Gastrocnemius medialis (tissue), 4 donors: ENCODE results near the gene KCNAB1. TPM values are rescaled to one million over a fixed set of nuclear protein-coding genes. Genes with fewer than 3 reads are reported as not detected.

ENCODE experiments used
- ATAC-seq, 2 donors: fragments of 150-250 bp; one replicate each; pipeline ENCODE4 v1.9.1; 2016
- DNase-seq, 2 donors: peaks; one replicate each; pipeline ENCODE4 v3.0.0-alpha.2; 2019
- H3K27ac ChIP-seq, 4 donors: fragments of 200-600 bp; sonication (generic); 1 replicate in 1 of 4; 2 replicates in 3 of 4; pipeline ENCODE4 v1.5.1; 2016 to 2018; ENCODE audit warnings: mild to moderate bottlenecking in 2 of 4, moderate library complexity in 1 of 4
- H3K27me3 ChIP-seq, 3 donors: fragments of 200-600 bp; sonication (generic) in 2 of 3; 1 replicate in 1 of 3; 2 replicates in 2 of 3; pipeline versions ENCODE4 v1.5.1 to v1.6.0; 2016 to 2019; ENCODE audit warnings: mild to moderate bottlenecking in 1 of 3, moderate library complexity in 1 of 3
- H3K36me3 ChIP-seq, 2 donors: fragments of 200-600 bp; sonication (generic) in 1 of 2; one replicate each; pipeline ENCODE4 v1.5.1; 2017 to 2018
- H3K4me1 ChIP-seq, 2 donors: fragments of 200-600 bp; sonication (generic) in 1 of 2; one replicate each; pipeline ENCODE4 v1.5.1; 2016 to 2017; ENCODE audit warnings: mild to moderate bottlenecking in 2 of 2
- H3K4me3 ChIP-seq, 4 donors: fragments of 200-600 bp; sonication (generic) in 3 of 4; 1 replicate in 1 of 4; 2 replicates in 3 of 4; pipeline ENCODE4 v1.5.1; 2016 to 2019; ENCODE audit warnings: mild to moderate bottlenecking in 2 of 4
- H3K9me3 ChIP-seq, 3 donors: fragments of 200-600 bp; sonication (generic) in 2 of 3; 1 replicate in 1 of 3; 2 replicates in 2 of 3; pipeline ENCODE4 v1.5.1; 2016 to 2019
- CTCF ChIP-seq, 5 experiments: fragments of 450-650 bp in 3 of 5; fragments of 200-600 bp in 2 of 5; sonication (generic) in 2 of 5; IDR thresholded peaks in 4 of 5; conservative IDR thresholded peaks in 1 of 5; 1 replicate in 4 of 5; 2 replicates in 1 of 5; pipeline ENCODE4 v1.5.1; 2016 to 2019; ENCODE audit warnings: antibody characterized with exemption in 5 of 5, mild to moderate bottlenecking in 3 of 5, moderate library complexity in 3 of 5
- POLR2A ChIP-seq, 2 donors: fragments of 450-650 bp; IDR thresholded peaks; one replicate each; pipeline ENCODE4 v1.6.1; 2017; ENCODE audit warnings: antibody characterized with exemption in 2 of 2, mild to moderate bottlenecking in 2 of 2, moderate library complexity in 2 of 2
- in situ Hi-C, 4 donors: fragments of 200-750 bp; cut with MboI; loops; one replicate each; pipeline versions ENCODE4 v1.15.0 to v1.8.0; 2017; ENCODE audit warnings: low sequenced_read_pairs in 4 of 4
- intact Hi-C: fragments of 100-400 bp; cut with DNase I; formaldehyde crosslinking; loops from one replicate; pipeline ENCODE4 v1.15.1; 2023; ENCODE audit warnings: low total_unique reads
- total RNA-seq, 4 donors: library from RNA; depleted of rRNA; stranded (reverse); fragments of >200 nt; gene quantifications; one replicate each; pipeline versions ENCODE4 v1.1.0 to v1.2.3, GENCODE V29; 2016

Gene KCNAB1
- total RNA-seq, 4 donors from 2014 or later: 0.46 to 3.6 (median 1.9) TPM

- no peak for DNase-seq
- no peak overlapping the region for H3K4me3 ChIP-seq
- no peaks in the 10 kb centered on the region for H3K36me3 ChIP-seq
- intact Hi-C loops (no loop called here), in situ Hi-C loops (loop anchor here in 1 of 4 donors (25.0 kb wide), 1 partner anchor 926 kb away; no protein-coding TSS in a partner anchor)
- H3K27ac ChIP-seq: no peak overlapping the region
- H3K9me3 ChIP-seq: no peaks in the 10 kb centered on the region
- TF ChIP-seq POLR2A (IDR thresholded peaks at IDR 0.05) (no peak), CTCF (IDR thresholded peaks at IDR 0.05 in 4 of 5, conservative IDR thresholded peaks at IDR 0.05 in 1 of 5) (no peak)
- H3K27me3 ChIP-seq: no peaks in the 10 kb centered on the region
- no peaks in the 10 kb centered on the region for H3K4me1 ChIP-seq
- ATAC-seq: no peak
Observed at GRCh38 chr3:156161172-156161571, 40.8 kb downstream of the KCNAB1 start.

GRCh38 chr3:156163848-156164247 is 43.5 kb downstream of the KCNAB1 start:
- no peaks in the 10 kb centered on the region for H3K4me1 ChIP-seq
- H3K27me3 ChIP-seq: no peaks in the 10 kb centered on the region
- H3K27ac ChIP-seq: no peak overlapping the region
- H3K36me3 ChIP-seq: no peaks in the 10 kb centered on the region
- no peak for ATAC-seq
- H3K9me3 ChIP-seq: no peaks in the 10 kb centered on the region
- no peak for TF ChIP-seq CTCF (IDR thresholded peaks at IDR 0.05 in 4 of 5, conservative IDR thresholded peaks at IDR 0.05 in 1 of 5)
- no peak for TF ChIP-seq POLR2A (IDR thresholded peaks at IDR 0.05)
- intact Hi-C loops: no loop called here
- no peak overlapping the region for H3K4me3 ChIP-seq
- in situ Hi-C loops: loop anchor here in 1 of 4 donors (25.0 kb wide), 1 partner anchor 923 kb away; no protein-coding TSS in a partner anchor
- DNase-seq: no peak

- H3K27me3 ChIP-seq: no peaks in the 10 kb centered on the region
- H3K36me3 ChIP-seq: no peaks in the 10 kb centered on the region
- TF ChIP-seq POLR2A (IDR thresholded peaks at IDR 0.05) (no peak), CTCF (IDR thresholded peaks at IDR 0.05 in 4 of 5, conservative IDR thresholded peaks at IDR 0.05 in 1 of 5) (no peak)
- H3K27ac ChIP-seq: no peak overlapping the region
- in situ Hi-C loops (loop anchor here in 1 of 4 donors (25.0 kb wide), 1 partner anchor 920 kb away; no protein-coding TSS in a partner anchor), intact Hi-C loops (no loop called here)
- DNase-seq (no peak), ATAC-seq (no peak)
- no peak overlapping the region for H3K4me3 ChIP-seq
- no peaks in the 10 kb centered on the region for H3K4me1 ChIP-seq
- H3K9me3 ChIP-seq: no peaks in the 10 kb centered on the region
Observed at GRCh38 chr3:156166808-156167207, 46.4 kb downstream of the KCNAB1 start.

DNA sequence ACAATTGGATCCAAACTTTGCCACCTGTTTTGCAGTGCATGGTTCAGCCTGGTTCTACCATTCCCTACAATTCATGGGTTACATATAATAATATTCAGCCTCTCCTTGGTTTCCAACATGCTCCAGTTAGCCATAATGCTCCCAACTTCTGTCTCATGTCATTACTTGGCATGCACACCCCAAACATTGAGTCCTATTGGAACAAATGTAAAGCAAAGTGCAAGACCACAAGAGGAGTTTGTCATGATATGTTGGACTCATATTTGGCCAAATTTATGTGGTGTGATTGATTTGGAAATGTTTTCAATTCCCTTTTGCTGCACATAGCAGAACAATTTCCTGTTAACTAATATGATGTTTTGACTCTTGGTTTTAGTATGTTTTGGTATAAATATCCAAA is 50.2 kb downstream of the KCNAB1 start:
- intact Hi-C loops (no loop called here), in situ Hi-C loops (loop anchor here in 1 of 4 donors (25.0 kb wide), 1 partner anchor 917 kb away; no protein-coding TSS in a partner anchor)
- DNase-seq (no peak), ATAC-seq (no peak)
- Histone ChIP-seq H3K9me3 (no peaks in the 10 kb centered on the region), H3K27ac (no peak overlapping the region), H3K27me3 (no peaks in the 10 kb centered on the region), H3K36me3 (no peaks in the 10 kb centered on the region), H3K4me1 (no peaks in the 10 kb centered on the region), H3K4me3 (no peak overlapping the region)
- no peak for TF ChIP-seq CTCF (IDR thresholded peaks at IDR 0.05 in 4 of 5, conservative IDR thresholded peaks at IDR 0.05 in 1 of 5)
- no peak for TF ChIP-seq POLR2A (IDR thresholded peaks at IDR 0.05)
